ENCODE results near the gene ATP6V0D1.

GRCh38 chr16:67430977-67431774, 49.8 kb downstream of the ATP6V0D1 start, which contains the start of gene HSD11B2:
- TF ChIP-seq HMGXB4 (CRISPR knock-in tag; IDR thresholded peaks at IDR 0.05; ENCODE audit: borderline replicate concordance), result no peak
- TF ChIP-seq MAX (IDR thresholded peaks at IDR 0.05), result peak; percentile 35; the same call in 1 of the 2 replicates
- no peak for TF ChIP-seq BHLHE40 (IDR thresholded peaks at IDR 0.05; ENCODE audit: low read depth, low read length)
- TF ChIP-seq CTCF (IDR thresholded peaks at IDR 0.05), result peak; percentile 21; the same call in 2 of the 3 replicates
- no peak for TF ChIP-seq ELK1 (IDR thresholded peaks at IDR 0.05; ENCODE audit: low read depth, low read length)
- peak; percentile 26; the same call in 2 of the 3 replicates for TF ChIP-seq SMC3 (IDR thresholded peaks at IDR 0.05)
- TF ChIP-seq JUN (IDR thresholded peaks at IDR 0.05), result no peak; a peak in 1 of 5 replicates
- TF ChIP-seq RAD21 (conservative IDR thresholded peaks at IDR 0.05 in 1 of 2, IDR thresholded peaks at IDR 0.05 in 1 of 2), result no peak
